Stomach (tissue), 9 donors: Measurements from ENCODE around the gene PSMB4. TPM values are rescaled to one million over a fixed set of nuclear protein-coding genes. Genes with fewer than 3 reads are reported as not detected.

Experiments used
- DNase-seq, 2 donors: peaks; one replicate each; pipeline versions ENCODE4 v3.0.0 to v3.0.0-alpha.2; 2013 to 2019
- H3K27ac ChIP-seq, 5 donors: fragments of 200-600 bp in 4 of 5; sonication (generic) in 4 of 5; one replicate each; pipeline ENCODE4 v1.5.1; 2013 to 2019; ENCODE audit warnings: mild to moderate bottlenecking in 1 of 5, moderate library complexity in 1 of 5
- H3K27me3 ChIP-seq, 3 donors: fragments of 200-600 bp; sonication (generic); one replicate each; pipeline ENCODE4 v1.5.1; 2017 to 2019; ENCODE audit warnings: mixed run types in 1 of 3
- H3K36me3 ChIP-seq, 4 donors: fragments of 200-600 bp; sonication (generic); 1 replicate in 3 of 4; 2 replicates in 1 of 4; pipeline ENCODE4 v1.5.1; 2016 to 2019
- H3K4me1 ChIP-seq, 4 donors: fragments of 200-600 bp; sonication (generic); one replicate each; pipeline ENCODE4 v1.5.1; 2016 to 2019
- H3K4me3 ChIP-seq, 4 donors: fragments of 200-600 bp; sonication (generic) in 3 of 4; one replicate each; pipeline ENCODE4 v1.5.1; 2016 to 2019; ENCODE audit warnings: mild to moderate bottlenecking in 1 of 4
- H3K9me3 ChIP-seq, 4 donors: fragments of 200-600 bp; sonication (generic); one replicate each; pipeline ENCODE4 v1.5.1; 2016 to 2019
- EP300 ChIP-seq: sonication (generic); formaldehyde crosslinking; IDR thresholded peaks from one replicate; pipeline ENCODE4 v1.6.1; 2017; ENCODE audit warnings: antibody characterized with exemption
- POLR2A ChIP-seq, 4 donors: fragments of 450-650 bp; IDR thresholded peaks; one replicate each; pipeline ENCODE4 v1.6.1; 2016; ENCODE audit warnings: antibody characterized with exemption in 4 of 4, control low read depth in 2 of 4, mild to moderate bottlenecking in 1 of 4, moderate library complexity in 1 of 4
- POLR2AphosphoS5 ChIP-seq, 3 donors: sonication (generic); formaldehyde crosslinking; IDR thresholded peaks; one replicate each; pipeline ENCODE4 v1.6.1; 2016; ENCODE audit warnings: antibody characterized with exemption in 3 of 3
- WGBS, 5 donors: extraction: QIAGEN DNeasy Blood & Tissue Kit in 3 of 5; methylation state at CpG; one replicate each; pipeline versions ENCODE4 v1.1.5 to v1.1.7; 2013 to 2018; 5-methylcytosine and 5-hydroxymethylcytosine counted together
- intact Hi-C: fragments of 100-400 bp; cut with DNase I; formaldehyde crosslinking; loops from one replicate; pipeline ENCODE4 v1.15.1; 2023; ENCODE audit warnings: low total_unique reads
- polyA plus RNA-seq, 3 donors: library from polyadenylated mRNA; stranded (reverse); fragments of 200-250 nt; gene quantifications; one replicate each; pipeline ENCODE4 v1.2.3, GENCODE V29; 2013
- small RNA-seq, 4 donors: library from RNA; depleted of rRNA; stranded (forward); fragments of <200 nt; gene quantifications; one replicate each; pipeline ENCODE3, GENCODE V24; 2016
- total RNA-seq, 5 donors: library from RNA; depleted of rRNA; stranded (reverse); fragments of >200 nt; gene quantifications; one replicate each; pipeline versions ENCODE4 v1.1.0 to v1.2.3, GENCODE V29; 2014 to 2016
- TF ChIP-seq, protein P1 (sequence below), 7 experiments: fragments of 450-650 bp in 4 of 7; fragments of 200-600 bp in 3 of 7; sonication (generic) in 3 of 7; IDR thresholded peaks; one replicate each; pipeline ENCODE4 v1.5.1; 2016 to 2019; ENCODE audit warnings: antibody characterized with exemption in 7 of 7, control low read depth in 2 of 7, mild to moderate bottlenecking in 1 of 7
- donor health status: healthy with polysubstance abuse.
- donor health status: Bipolar disorder and iron deficiency.
- donor health status: healthy.

Gene PSMB4
- total and polyA plus RNA-seq, 8 donors = 111 to 358 (median 247) TPM

DNA sequence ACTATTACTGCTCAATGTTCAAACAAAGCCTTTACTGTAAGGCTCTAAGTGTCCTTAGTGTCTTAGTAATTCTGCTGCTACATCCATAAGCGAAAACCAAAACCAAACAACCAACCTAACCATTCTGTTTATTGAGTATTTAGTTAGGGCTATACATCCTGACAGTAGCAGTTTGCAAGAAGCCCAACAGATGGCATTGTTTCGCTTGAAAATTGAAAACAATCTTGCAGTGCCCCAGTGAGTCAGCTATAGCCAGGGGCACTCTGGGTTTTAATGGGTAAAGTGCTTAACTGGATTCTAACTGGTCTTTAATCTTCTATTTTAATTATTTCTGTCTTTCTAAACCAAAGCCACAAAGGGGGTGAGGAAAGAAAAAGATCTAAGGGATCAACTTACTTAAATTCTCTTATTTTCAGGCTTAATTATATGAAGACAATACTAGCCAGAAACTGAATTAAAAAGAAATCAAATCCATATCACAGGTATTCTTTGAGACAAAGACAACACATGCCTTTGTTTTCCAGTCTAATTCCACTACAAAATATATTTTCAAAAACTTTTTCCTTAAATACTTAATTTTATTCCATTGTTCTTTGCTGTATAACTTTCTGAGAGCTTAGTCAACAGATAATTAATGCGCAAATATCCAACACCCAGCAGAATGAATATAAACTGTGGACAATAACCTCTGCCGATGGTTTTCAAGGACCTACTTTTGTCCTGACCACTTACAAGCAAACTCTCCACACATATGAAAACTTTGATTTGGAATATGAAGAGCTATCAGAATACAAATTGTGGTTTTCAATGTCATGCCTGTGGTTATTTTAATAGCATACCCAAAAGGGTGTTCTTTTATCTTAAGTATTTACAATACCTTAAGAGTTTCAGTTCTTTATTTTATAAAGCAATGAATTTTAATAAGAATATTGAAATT is 44.7 kb downstream of the PSMB4 start:
- H3K4me3 ChIP-seq = no peak overlapping the region
- no peaks in the 10 kb centered on the region for H3K9me3 ChIP-seq
- peaks cover 0 to 35% (median 15%) of the 10 kb centered on the region in 4 donors for H3K36me3 ChIP-seq
- peak; percentile 64 to 89 for DNase-seq
- H3K27ac ChIP-seq = peak overlapping the region in 3 of 5 donors; percentile 9 to 44 (median 14)
- H3K4me1 ChIP-seq = peaks cover 8 to 71% (median 34%) of the 10 kb centered on the region in 4 donors
- TF ChIP-seq EP300 (no peak), POLR2AphosphoS5 (IDR thresholded peaks at IDR 0.05) (peak in 1 of 3 donors; percentile 66), POLR2A (IDR thresholded peaks at IDR 0.05) (no peak)
- TF ChIP-seq, protein P1, sequence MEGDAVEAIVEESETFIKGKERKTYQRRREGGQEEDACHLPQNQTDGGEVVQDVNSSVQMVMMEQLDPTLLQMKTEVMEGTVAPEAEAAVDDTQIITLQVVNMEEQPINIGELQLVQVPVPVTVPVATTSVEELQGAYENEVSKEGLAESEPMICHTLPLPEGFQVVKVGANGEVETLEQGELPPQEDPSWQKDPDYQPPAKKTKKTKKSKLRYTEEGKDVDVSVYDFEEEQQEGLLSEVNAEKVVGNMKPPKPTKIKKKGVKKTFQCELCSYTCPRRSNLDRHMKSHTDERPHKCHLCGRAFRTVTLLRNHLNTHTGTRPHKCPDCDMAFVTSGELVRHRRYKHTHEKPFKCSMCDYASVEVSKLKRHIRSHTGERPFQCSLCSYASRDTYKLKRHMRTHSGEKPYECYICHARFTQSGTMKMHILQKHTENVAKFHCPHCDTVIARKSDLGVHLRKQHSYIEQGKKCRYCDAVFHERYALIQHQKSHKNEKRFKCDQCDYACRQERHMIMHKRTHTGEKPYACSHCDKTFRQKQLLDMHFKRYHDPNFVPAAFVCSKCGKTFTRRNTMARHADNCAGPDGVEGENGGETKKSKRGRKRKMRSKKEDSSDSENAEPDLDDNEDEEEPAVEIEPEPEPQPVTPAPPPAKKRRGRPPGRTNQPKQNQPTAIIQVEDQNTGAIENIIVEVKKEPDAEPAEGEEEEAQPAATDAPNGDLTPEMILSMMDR (IDR thresholded peaks at IDR 0.05) = peak in 5 of 7 experiments; percentile 59 to 73 (median 66)
- intact Hi-C loops = no loop called here
- H3K27me3 ChIP-seq = no peaks in the 10 kb centered on the region
- 35 to 42% (median 41%) methylated on average over 4 of the region's 4 CpGs for WGBS, 5 donors

GRCh38 chr1:151444783-151445177 is 45.4 kb downstream of the PSMB4 start:
- Histone ChIP-seq H3K4me1 (peaks cover 8 to 71% (median 31%) of the 10 kb centered on the region in 4 donors), H3K27ac (peak overlapping the region in 2 of 5 donors; percentile 14 to 44)
- intact Hi-C loops = no loop called here

DNA sequence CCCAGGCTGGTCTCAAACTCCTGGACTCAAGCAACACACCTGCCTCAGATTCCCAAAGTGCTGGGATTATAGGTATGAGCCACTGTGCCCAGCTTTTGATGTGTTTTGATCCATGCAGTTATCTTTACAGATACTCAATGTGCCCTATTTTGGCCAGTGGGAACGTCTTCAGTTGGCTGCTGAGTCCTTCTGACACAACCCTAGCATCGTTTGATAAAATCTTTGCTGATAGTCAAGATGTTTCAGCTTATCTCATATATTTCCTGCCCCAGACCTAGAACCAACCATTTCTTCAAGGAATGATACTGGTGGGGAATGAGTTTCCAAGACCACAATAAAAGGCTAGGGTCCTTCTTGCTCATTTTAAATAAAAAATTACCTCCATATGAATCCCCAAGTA is 48.3 kb downstream of the PSMB4 start:
- 55 to 77% (median 72%) methylated on average over 2 of the region's 2 CpGs for WGBS, 5 donors
- no peak for DNase-seq
- TF ChIP-seq, protein P1 (IDR thresholded peaks at IDR 0.05) = no peak
- TF ChIP-seq POLR2AphosphoS5 (IDR thresholded peaks at IDR 0.05) (no peak), EP300 (no peak), POLR2A (IDR thresholded peaks at IDR 0.05) (no peak)
- H3K27me3 ChIP-seq = no peaks in the 10 kb centered on the region
- no peak overlapping the region for H3K4me3 ChIP-seq
- peaks cover 8 to 64% (median 23%) of the 10 kb centered on the region in 4 donors for H3K4me1 ChIP-seq
- intact Hi-C loops = no loop called here
- H3K36me3 ChIP-seq = peaks cover 0 to 20% (median 2%) of the 10 kb centered on the region in 4 donors
- no peak overlapping the region for H3K27ac ChIP-seq
- no peaks in the 10 kb centered on the region for H3K9me3 ChIP-seq

More at GRCh38 chr1:151444783-151445177, 45.4 kb downstream of the PSMB4 start:
- no peak for DNase-seq
- Histone ChIP-seq H3K4me3 (no peak overlapping the region), H3K27me3 (no peaks in the 10 kb centered on the region), H3K9me3 (no peaks in the 10 kb centered on the region), H3K36me3 (peaks cover 0 to 35% (median 15%) of the 10 kb centered on the region in 4 donors)
- TF ChIP-seq POLR2AphosphoS5 (IDR thresholded peaks at IDR 0.05) (no peak), POLR2A (IDR thresholded peaks at IDR 0.05) (no peak), EP300 (no peak)
- TF ChIP-seq, protein P1 (IDR thresholded peaks at IDR 0.05) = no peak
- 57 to 69% (median 59%) methylated on average over 4 of the region's 4 CpGs for WGBS, 5 donors

Small RNA genes within 50 kb of the gene (small RNA-seq; reads per million reads assigned to genes)
- gene RNY4P25 = 1.7 to 3.4 (median 1.9) reads per million in 4 donors

Other genes with a start within 250 kb of the PSMB4 start
- gene TNFAIP8L2, start 242.9 kb upstream of the PSMB4 start, total RNA-seq = 10 to 100 TPM in 2 of 5 donors, 1 to 10 TPM in 1, not detected in 2; 2.0 to 19.4 (median 15.2) TPM
- 1 to 10 TPM; 3.2 to 9.5 (median 4.1) TPM for gene TNFAIP8L2, start 242.9 kb upstream of the PSMB4 start, polyA plus RNA-seq
- 10 to 100 TPM in 1 of 5 donors, 1 to 10 TPM in 4; 1.7 to 10.3 (median 4.5) TPM for gene LYSMD1, start 233.7 kb upstream of the PSMB4 start, total RNA-seq
- 1 to 10 TPM; 4.0 to 5.3 (median 4.7) TPM for gene LYSMD1, start 233.7 kb upstream of the PSMB4 start, polyA plus RNA-seq
- 10 to 100 TPM in 3 of 5 donors, 1 to 10 TPM in 2; 4.5 to 57.8 (median 12.0) TPM for gene SCNM1, start 233.4 kb upstream of the PSMB4 start, total RNA-seq
- gene SCNM1, start 233.4 kb upstream of the PSMB4 start, polyA plus RNA-seq = 10 to 100 TPM; 35.2 to 66.3 (median 64.5) TPM
- gene TMOD4, start 223.6 kb upstream of the PSMB4 start, total RNA-seq = not detected
- 1 to 10 TPM in 1 of 3 donors, not detected in 2; 1.2 TPM for gene TMOD4, start 223.6 kb upstream of the PSMB4 start, polyA plus RNA-seq
- 10 to 100 TPM; 19.1 to 61.6 (median 32.1) TPM for gene VPS72, start 209.4 kb upstream of the PSMB4 start, total RNA-seq
- 10 to 100 TPM; 27.8 to 32.6 (median 30.2) TPM for gene VPS72, start 209.4 kb upstream of the PSMB4 start, polyA plus RNA-seq
- 100 to 1,000 TPM in 2 of 5 donors, 10 to 100 TPM in 3; 36.8 to 156 (median 94.6) TPM for gene PIP5K1A, start 201.0 kb upstream of the PSMB4 start, total RNA-seq
- gene PIP5K1A, start 201.0 kb upstream of the PSMB4 start, polyA plus RNA-seq = 10 to 100 TPM in 2 of 3 donors, 1 to 10 TPM in 1; 8.4 to 13.4 (median 11.4) TPM
- gene PSMD4, start 144.8 kb upstream of the PSMB4 start, total RNA-seq = 100 to 1,000 TPM in 2 of 5 donors, 10 to 100 TPM in 3; 81.3 to 220 (median 83.2) TPM
- gene PSMD4, start 144.8 kb upstream of the PSMB4 start, polyA plus RNA-seq = 100 to 1,000 TPM; 126 to 234 (median 176) TPM
- gene ZNF687, start 117.3 kb upstream of the PSMB4 start, total RNA-seq = 10 to 100 TPM; 11.9 to 59.6 (median 19.3) TPM
- gene ZNF687, start 117.3 kb upstream of the PSMB4 start, polyA plus RNA-seq = 10 to 100 TPM in 1 of 3 donors, 1 to 10 TPM in 2; 6.8 to 10.8 (median 7.3) TPM
- gene PI4KB, start 72.2 kb upstream of the PSMB4 start, total RNA-seq = 100 to 1,000 TPM in 2 of 5 donors, 10 to 100 TPM in 3; 33.2 to 187 (median 62.6) TPM
- gene PI4KB, start 72.2 kb upstream of the PSMB4 start, polyA plus RNA-seq = 10 to 100 TPM; 24.1 to 33.5 (median 25.3) TPM
- 100 to 1,000 TPM in 1 of 5 donors, 10 to 100 TPM in 4; 20.4 to 117 (median 39.1) TPM for gene RFX5, start 52.3 kb upstream of the PSMB4 start, total RNA-seq
- gene RFX5, start 52.3 kb upstream of the PSMB4 start, polyA plus RNA-seq = 10 to 100 TPM in 2 of 3 donors, 1 to 10 TPM in 1; 9.9 to 19.4 (median 14.2) TPM
- 100 to 1,000 TPM in 4 of 5 donors, 10 to 100 TPM in 1; 68.8 to 661 (median 281) TPM for gene SELENBP1, start 26.9 kb upstream of the PSMB4 start, total RNA-seq
- 100 to 1,000 TPM; 102 to 153 (median 117) TPM for gene SELENBP1, start 26.9 kb upstream of the PSMB4 start, polyA plus RNA-seq
- gene POGZ, start 59.9 kb downstream of the PSMB4 start, total RNA-seq = 100 to 1,000 TPM in 2 of 5 donors, 10 to 100 TPM in 3; 17.4 to 124 (median 85.8) TPM
- 10 to 100 TPM in 2 of 3 donors, 1 to 10 TPM in 1; 7.3 to 18.0 (median 12.1) TPM for gene POGZ, start 59.9 kb downstream of the PSMB4 start, polyA plus RNA-seq
- 100 to 1,000 TPM in 3 of 5 donors, 10 to 100 TPM in 2; 21.4 to 137 (median 118) TPM for gene CGN, start 111.8 kb downstream of the PSMB4 start, total RNA-seq
- 10 to 100 TPM; 14.0 to 22.0 (median 21.2) TPM for gene CGN, start 111.8 kb downstream of the PSMB4 start, polyA plus RNA-seq
- 10 to 100 TPM in 3 of 5 donors, 1 to 10 TPM in 2; 1.2 to 30.4 (median 13.9) TPM for gene TUFT1, start 140.7 kb downstream of the PSMB4 start, total RNA-seq
- gene TUFT1, start 140.7 kb downstream of the PSMB4 start, polyA plus RNA-seq = 10 to 100 TPM in 2 of 3 donors, 1 to 10 TPM in 1; 9.0 to 15.4 (median 10.8) TPM
- 10 to 100 TPM in 4 of 5 donors, 1 to 10 TPM in 1; 9.3 to 82.3 (median 31.2) TPM for gene SNX27, start 212.5 kb downstream of the PSMB4 start, total RNA-seq
- 1 to 10 TPM; 4.3 to 6.8 (median 5.8) TPM for gene SNX27, start 212.5 kb downstream of the PSMB4 start, polyA plus RNA-seq